Neural progenitor cell (in vitro differentiated cells): ENCODE data around the gene SLC17A2.

Source experiments
- EZH2 ChIP-seq: fragments of 200-600 bp; sonication (generic); IDR thresholded peaks from 2 replicates; pipeline ENCODE4 v1.6.1; 2017; ENCODE audit warnings: antibody characterized with exemption, mild to moderate bottlenecking, moderate library complexity
- TF ChIP-seq, protein P1 (sequence below): fragments of 200-600 bp; sonication (generic); IDR thresholded peaks from 2 replicates; pipeline ENCODE4 v1.5.1; 2017; ENCODE audit warnings: antibody characterized with exemption, mild to moderate bottlenecking

DNA sequence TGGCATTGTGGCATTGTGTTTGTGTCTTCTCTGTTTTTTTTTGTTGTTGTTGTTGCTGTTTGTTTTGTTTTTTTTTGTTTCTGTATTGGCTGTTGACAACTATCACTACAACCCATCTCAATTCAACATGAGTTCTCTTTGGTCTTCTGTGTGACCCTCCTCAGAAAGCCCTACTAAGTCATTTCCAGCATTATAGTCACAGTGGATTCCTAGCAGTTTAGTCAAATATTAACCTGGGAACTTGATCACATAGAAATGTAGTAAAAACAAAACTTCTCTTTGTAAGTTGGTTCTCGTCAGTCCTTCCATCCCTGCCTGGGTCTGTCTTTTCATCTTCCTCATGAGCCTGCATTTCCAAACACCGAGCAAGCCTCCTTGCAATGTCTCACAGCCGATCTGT is 16.8 kb downstream of the SLC17A2 start:
- TF ChIP-seq, protein P1, sequence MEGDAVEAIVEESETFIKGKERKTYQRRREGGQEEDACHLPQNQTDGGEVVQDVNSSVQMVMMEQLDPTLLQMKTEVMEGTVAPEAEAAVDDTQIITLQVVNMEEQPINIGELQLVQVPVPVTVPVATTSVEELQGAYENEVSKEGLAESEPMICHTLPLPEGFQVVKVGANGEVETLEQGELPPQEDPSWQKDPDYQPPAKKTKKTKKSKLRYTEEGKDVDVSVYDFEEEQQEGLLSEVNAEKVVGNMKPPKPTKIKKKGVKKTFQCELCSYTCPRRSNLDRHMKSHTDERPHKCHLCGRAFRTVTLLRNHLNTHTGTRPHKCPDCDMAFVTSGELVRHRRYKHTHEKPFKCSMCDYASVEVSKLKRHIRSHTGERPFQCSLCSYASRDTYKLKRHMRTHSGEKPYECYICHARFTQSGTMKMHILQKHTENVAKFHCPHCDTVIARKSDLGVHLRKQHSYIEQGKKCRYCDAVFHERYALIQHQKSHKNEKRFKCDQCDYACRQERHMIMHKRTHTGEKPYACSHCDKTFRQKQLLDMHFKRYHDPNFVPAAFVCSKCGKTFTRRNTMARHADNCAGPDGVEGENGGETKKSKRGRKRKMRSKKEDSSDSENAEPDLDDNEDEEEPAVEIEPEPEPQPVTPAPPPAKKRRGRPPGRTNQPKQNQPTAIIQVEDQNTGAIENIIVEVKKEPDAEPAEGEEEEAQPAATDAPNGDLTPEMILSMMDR = no peak
- TF ChIP-seq EZH2 = no peak
